Activated CD4-positive, alpha-beta T cell treated with anti-CD3 and anti-CD28 coated beads for 36 hours (primary cell): ENCODE data around the gene TTC33. TPM values are rescaled to one million over a fixed set of nuclear protein-coding genes. Genes with fewer than 3 reads are reported as not detected.
A peak's percentile ranks its signal among the peaks of the same experiment; 100 is the strongest.

Experiments
- ATAC-seq: fragments of 200-7000 bp; cut with Tn5 transposase; one replicate; pipeline ENCODE4 v1.10.0; 2021; ENCODE audit warnings: mild to moderate bottlenecking, moderate library complexity
- CTCF ChIA-PET: fragments of 350-600 bp; sonication (Branson Sonifier 250); formaldehyde crosslinking; loops from one replicate; lab custom pipeline; 2021; ENCODE audit warnings: antibody characterized with exemption; lab: Charles Lee
- POLR2A ChIA-PET: fragments of 350-600 bp; sonication (Branson Sonifier 250); formaldehyde crosslinking; loops from one replicate; lab custom pipeline; 2021; ENCODE audit warnings: antibody characterized with exemption, inconsistent platforms; lab: Charles Lee
- DNase-seq: peaks from one replicate; pipeline ENCODE4 v3.0.0-alpha.2; 2020
- H3K27ac Mint-ChIP-seq: one replicate; pipeline ENCODE4 v1.8.0; 2021; ENCODE audit warnings: mixed read lengths
- H3K27me3 Mint-ChIP-seq: one replicate; pipeline ENCODE4 v1.8.0; 2021; ENCODE audit warnings: mixed read lengths
- H3K36me3 Mint-ChIP-seq: one replicate; pipeline ENCODE4 v1.8.0; 2021; ENCODE audit warnings: low read depth, mixed read lengths
- H3K4me1 Mint-ChIP-seq: one replicate; pipeline ENCODE4 v1.8.0; 2021; ENCODE audit warnings: mixed read lengths
- H3K4me3 Mint-ChIP-seq: one replicate; pipeline ENCODE4 v1.8.0; 2021; ENCODE audit warnings: mild to moderate bottlenecking, moderate library complexity, mixed read lengths
- H3K9me3 Mint-ChIP-seq: one replicate; pipeline ENCODE4 v1.8.0; 2021; ENCODE audit warnings: low read depth, mixed read lengths
- intact Hi-C, 2 experiments: fragments of 100-400 bp; cut with DNase I in 1 of 2; cut with micrococcal nuclease in 1 of 2; formaldehyde crosslinking; loops; one replicate each; pipeline versions ENCODE4 v1.14.2 to v1.15.1; 2022 to 2024; cut with DNase I, micrococcal nuclease
- total RNA-seq, 2 experiments: library from RNA; stranded (reverse); gene quantifications; one replicate each; pipeline ENCODE4 v1.2.3, GENCODE V29; 2021

TTC33 gene
- total RNA-seq, 2 experiments from 2014 or later = 31.4 to 31.7 TPM

DNA sequence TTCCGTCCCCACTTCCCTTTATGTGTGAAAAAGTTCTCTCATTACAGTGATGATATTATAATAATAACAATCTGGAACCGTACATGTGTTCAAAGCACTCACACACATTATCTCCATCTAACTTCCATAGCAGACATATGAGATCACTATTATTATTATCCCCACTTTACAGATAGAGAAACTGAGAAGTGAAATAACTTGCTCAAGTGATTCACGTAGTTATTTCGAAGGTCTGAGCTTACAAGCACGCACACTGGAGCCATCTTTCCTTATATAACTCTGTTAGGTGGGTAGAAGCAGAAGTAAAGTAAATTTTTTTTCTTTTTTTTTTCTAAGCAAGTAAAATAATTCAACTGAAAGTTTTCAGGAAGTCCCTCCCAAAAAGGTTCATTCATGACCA is 139.0 kb downstream of the TTC33 start:
- POLR2A ChIA-PET = no interaction called here
- Mint-ChIP-seq H3K4me1 (peaks cover 18% of the 10 kb centered on the region), H3K9me3 (peaks cover 4% of the 10 kb centered on the region), H3K27ac (no peak overlapping the region), H3K36me3 (peaks cover 1% of the 10 kb centered on the region), H3K4me3 (no peak overlapping the region), H3K27me3 (no peaks in the 10 kb centered on the region)
- DNase-seq (no peak), ATAC-seq (no peak)
- intact Hi-C loops = no loop called here
- CTCF ChIA-PET = interaction anchor here (0.6 to 1.1 kb wide), 2 partner anchors 10 to 38 kb away, joined by 3 read pairs; no protein-coding TSS in a partner anchor

DNA sequence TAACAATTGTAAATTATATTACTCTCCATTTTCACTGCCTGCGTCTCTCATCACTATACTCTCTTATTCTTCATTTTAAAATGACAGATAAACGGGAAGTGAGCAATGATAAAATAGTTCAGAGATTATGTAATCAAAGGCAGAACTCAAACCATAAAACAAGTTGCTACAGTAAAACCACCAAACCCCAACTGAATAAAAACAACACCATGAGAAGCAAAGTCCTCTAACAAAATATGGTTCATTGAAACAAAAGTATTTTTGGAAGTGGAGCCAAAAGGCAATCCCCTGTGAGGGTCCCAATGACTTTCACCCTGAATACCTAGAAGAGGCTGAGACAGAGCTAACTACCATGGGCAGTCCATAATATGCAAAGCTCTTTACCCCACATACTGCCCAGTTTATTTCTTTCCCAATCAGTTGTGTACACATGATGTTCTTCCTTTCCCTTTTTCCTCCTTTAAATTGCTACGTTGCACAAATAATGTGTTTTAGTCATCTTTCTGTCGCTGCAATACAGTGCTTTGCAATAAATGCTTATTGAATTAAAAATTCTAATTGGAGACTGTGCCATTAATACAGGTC is 140.1 kb downstream of the TTC33 start:
- H3K9me3 Mint-ChIP-seq = peaks cover 4% of the 10 kb centered on the region
- POLR2A ChIA-PET = interaction anchor here (0.8 kb wide), 1 partner anchor 8 kb away, joined by 3 read pairs; no protein-coding TSS in a partner anchor
- peak; percentile 57 for ATAC-seq
- no peak for DNase-seq
- CTCF ChIA-PET = no interaction called here
- H3K27ac Mint-ChIP-seq = peak overlapping the region; percentile 62
- peaks cover 17% of the 10 kb centered on the region for H3K4me1 Mint-ChIP-seq
- H3K36me3 Mint-ChIP-seq = peaks cover 1% of the 10 kb centered on the region
- H3K4me3 Mint-ChIP-seq = no peak overlapping the region
- no peaks in the 10 kb centered on the region for H3K27me3 Mint-ChIP-seq
- intact Hi-C loops = no loop called here

DNA sequence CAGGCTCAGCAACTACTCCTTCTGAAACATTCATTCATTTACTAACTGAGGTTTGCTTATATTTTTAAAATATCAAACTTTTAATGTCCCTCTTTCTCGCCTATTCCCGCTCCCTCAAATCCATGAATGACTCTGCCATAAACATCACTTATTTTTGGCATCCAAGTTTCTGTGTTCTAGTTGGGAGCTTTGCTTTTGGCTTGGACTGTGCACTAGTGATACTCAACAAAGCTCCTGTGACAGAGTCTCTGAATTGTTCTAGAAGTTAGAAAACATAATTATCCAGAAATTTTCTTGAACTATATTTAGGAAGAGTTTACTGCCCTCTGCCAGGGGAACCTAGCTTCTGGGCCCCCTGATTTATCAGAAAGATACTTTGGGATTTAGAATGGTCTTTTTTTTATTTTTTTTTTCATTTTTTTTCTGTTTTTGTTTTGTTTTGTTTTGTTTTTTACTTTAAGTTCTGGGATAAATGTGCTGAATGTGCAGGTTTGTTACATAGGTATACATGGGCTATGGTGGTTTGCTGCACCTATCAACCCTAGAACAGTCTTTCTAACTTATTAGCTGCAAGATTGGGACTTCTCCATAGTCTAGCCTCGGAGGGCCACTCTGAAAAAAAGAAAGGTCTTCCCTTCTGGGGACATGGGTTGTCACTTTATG is 140.7 kb downstream of the TTC33 start:
- DNase-seq (no peak), ATAC-seq (no peak)
- intact Hi-C loops = no loop called here
- H3K4me1 Mint-ChIP-seq = peaks cover 17% of the 10 kb centered on the region
- H3K27me3 Mint-ChIP-seq = no peaks in the 10 kb centered on the region
- ChIA-PET CTCF (interaction anchor here (0.6 kb wide), 1 partner anchor 12 kb away, joined by 3 read pairs; no protein-coding TSS in a partner anchor), POLR2A (interaction anchor here (0.8 kb wide), 1 partner anchor 8 kb away, joined by 3 read pairs; no protein-coding TSS in a partner anchor)
- H3K4me3 Mint-ChIP-seq = no peak overlapping the region
- H3K36me3 Mint-ChIP-seq = peaks cover 1% of the 10 kb centered on the region
- H3K9me3 Mint-ChIP-seq = peaks cover 4% of the 10 kb centered on the region
- peak overlapping the region; percentile 62 for H3K27ac Mint-ChIP-seq

DNA sequence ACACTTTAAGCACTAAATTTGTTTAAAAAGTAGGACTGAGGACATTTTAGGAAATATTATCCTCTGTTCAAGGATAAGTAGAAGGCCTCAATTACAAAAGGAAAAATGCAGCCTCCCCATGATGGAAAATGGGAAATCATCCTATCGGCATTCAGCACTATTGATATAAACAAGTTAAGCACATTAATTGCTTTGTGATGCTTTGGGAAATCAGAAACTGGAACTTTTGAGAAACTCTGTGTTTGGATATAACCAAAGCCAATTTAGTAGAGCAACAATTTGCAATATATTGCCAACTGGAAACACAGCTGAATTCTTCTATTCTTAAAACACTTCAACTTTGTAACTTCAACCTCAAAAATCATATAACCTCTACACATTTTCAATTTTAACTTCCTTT is 141.3 kb downstream of the TTC33 start:
- H3K27me3 Mint-ChIP-seq = no peaks in the 10 kb centered on the region
- ATAC-seq (no peak), DNase-seq (no peak)
- peaks cover 17% of the 10 kb centered on the region for H3K4me1 Mint-ChIP-seq
- CTCF ChIA-PET = interaction anchor here (0.6 to 1.2 kb wide), 2 partner anchors 11 to 13 kb away, joined by 3 read pairs; no protein-coding TSS in a partner anchor
- intact Hi-C loops = no loop called here
- H3K4me3 Mint-ChIP-seq = no peak overlapping the region
- no peak overlapping the region for H3K27ac Mint-ChIP-seq
- peaks cover 4% of the 10 kb centered on the region for H3K9me3 Mint-ChIP-seq
- peaks cover 1% of the 10 kb centered on the region for H3K36me3 Mint-ChIP-seq
- POLR2A ChIA-PET = interaction anchor here (0.8 kb wide), 1 partner anchor 9 kb away, joined by 3 read pairs; no protein-coding TSS in a partner anchor

DNA sequence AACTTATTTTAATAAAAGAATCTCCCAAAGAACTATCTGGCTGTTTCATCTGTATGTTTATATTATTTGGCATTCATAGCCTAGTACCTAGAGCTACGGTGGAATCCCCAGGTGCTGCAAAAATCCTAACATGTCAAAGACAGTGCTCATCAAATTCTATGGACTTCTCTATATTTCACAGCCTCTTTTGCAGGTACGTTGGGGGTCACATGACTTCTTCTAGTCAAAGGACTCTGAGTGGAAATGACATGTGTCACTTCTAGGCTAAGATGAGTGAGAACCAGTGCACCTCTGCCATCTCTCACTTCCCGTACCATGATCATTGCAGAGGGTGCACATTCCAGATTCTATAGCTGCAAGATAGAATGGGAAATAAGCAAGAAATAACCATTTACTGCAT is 148.6 kb downstream of the TTC33 start:
- DNase-seq (no peak), ATAC-seq (peak; percentile 36)
- Mint-ChIP-seq H3K4me3 (no peak overlapping the region), H3K4me1 (peaks cover 26% of the 10 kb centered on the region), H3K9me3 (no peaks in the 10 kb centered on the region), H3K27ac (no peak overlapping the region), H3K27me3 (no peaks in the 10 kb centered on the region), H3K36me3 (no peaks in the 10 kb centered on the region)
- CTCF ChIA-PET = interaction anchor here (0.9 to 1.0 kb wide), 2 partner anchors 11 to 14 kb away, joined by 3 read pairs; no protein-coding TSS in a partner anchor
- POLR2A ChIA-PET = no interaction called here
- intact Hi-C loops = no loop called here

DNA sequence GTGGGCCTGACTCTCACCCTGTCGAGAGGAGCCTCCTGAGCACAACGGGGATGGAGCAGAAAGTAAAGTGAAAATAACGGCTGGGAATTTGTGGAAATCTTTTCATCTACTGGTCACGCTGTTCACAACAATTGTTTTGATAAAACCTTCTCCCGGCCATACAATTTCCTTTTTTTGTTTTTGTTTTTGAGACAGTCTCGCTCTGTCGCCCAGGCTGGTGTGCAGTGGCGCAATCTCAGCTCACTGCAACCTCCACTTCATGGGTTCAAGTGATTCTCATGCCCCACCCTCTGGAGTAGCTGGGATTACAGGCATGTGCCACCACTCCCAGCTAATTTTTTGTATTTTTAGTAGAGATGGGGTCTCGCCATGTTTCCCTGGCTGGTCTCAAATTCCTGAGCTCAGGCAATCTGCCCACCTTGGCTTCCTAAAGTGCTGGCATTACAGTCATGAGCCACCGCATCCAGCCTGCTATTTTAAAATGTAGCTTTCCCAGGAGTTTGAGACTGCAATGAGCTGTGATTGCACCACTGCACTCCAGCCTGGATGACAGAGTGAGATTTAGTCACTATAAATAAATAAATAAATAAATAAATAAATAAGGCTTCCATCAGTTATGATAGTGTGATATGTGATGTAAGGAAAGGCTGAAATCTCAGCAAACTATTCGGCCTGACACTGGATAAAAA is 149.5 kb downstream of the TTC33 start:
- Mint-ChIP-seq H3K4me1 (peaks cover 33% of the 10 kb centered on the region), H3K9me3 (no peaks in the 10 kb centered on the region), H3K36me3 (no peaks in the 10 kb centered on the region), H3K27me3 (no peaks in the 10 kb centered on the region), H3K27ac (peak overlapping the region; percentile 52), H3K4me3 (peak overlapping the region; percentile 36)
- DNase-seq (no peak), ATAC-seq (no peak)
- intact Hi-C loops = no loop called here
- ChIA-PET POLR2A (no interaction called here), CTCF (interaction anchor here (0.6 to 1.2 kb wide), 5 partner anchors 10 to 1289 kb away, joined by 3 to 4 read pairs (median 3); no protein-coding TSS in a partner anchor)

DNA sequence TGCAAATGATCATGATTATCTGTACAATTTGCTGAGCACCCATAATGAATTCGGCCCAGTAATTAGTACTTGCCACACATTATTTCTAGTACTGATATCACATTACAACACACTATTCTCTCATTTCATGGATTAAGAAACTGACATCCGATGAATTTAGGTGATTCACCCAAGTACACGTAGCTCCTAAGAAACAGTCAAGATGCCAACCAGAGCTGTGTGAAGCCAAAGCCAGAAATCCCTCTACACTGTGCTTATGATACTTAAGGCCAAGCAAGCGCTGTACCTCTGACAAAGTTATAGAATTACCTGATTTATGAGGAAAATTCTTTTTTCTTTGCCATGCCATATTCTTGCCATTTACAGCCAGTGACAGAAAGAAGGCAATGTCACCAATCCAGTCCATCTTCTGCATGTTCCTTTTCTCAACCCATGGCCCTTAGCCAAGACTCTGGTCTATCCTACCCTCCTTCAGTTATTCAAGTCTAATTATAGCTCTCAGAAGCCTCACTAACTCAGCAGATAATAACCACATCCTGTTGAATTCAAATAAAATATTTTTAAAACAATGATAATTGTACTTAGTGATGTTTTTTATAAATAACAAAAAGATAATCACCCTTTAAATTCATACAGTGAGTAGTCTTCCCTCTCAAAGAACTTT is 150.3 kb downstream of the TTC33 start:
- Mint-ChIP-seq H3K36me3 (no peaks in the 10 kb centered on the region), H3K9me3 (no peaks in the 10 kb centered on the region), H3K27ac (peak overlapping the region; percentile 52), H3K4me1 (peaks cover 40% of the 10 kb centered on the region), H3K27me3 (no peaks in the 10 kb centered on the region), H3K4me3 (peak overlapping the region; percentile 36)
- no peak for ATAC-seq
- DNase-seq = no peak
- ChIA-PET CTCF (interaction anchor here (0.6 to 1.2 kb wide), 2 partner anchors 29 to 1288 kb away, joined by 3 to 4 read pairs; no protein-coding TSS in a partner anchor), POLR2A (interaction anchor here (0.7 kb wide), 1 partner anchor 585 kb away, joined by 3 read pairs; no protein-coding TSS in a partner anchor)
- intact Hi-C loops = no loop called here

DNA sequence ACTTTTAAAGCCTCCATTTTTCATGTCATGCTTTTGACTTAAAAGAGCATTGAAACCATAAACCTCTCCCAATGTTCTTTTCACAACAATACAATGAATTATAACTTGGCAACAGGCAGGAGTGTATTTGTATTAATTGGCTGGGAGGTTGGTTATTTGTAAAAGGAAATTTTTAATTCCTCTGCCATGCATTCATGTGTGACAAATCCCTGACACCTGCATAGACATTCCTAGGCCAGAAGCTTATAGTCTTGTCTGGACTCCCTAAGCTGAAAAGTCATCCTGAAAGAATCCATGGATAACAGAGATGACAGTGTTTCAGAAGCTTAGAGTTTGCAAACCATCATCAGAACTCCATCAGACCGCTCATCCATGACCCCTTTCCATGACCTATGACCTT is 152.4 kb downstream of the TTC33 start:
- intact Hi-C loops = no loop called here
- Mint-ChIP-seq H3K36me3 (no peaks in the 10 kb centered on the region), H3K27ac (no peak overlapping the region), H3K9me3 (no peaks in the 10 kb centered on the region), H3K27me3 (no peaks in the 10 kb centered on the region), H3K4me1 (peaks cover 50% of the 10 kb centered on the region), H3K4me3 (no peak overlapping the region)
- CTCF ChIA-PET = interaction anchor here (1.3 kb wide), 1 partner anchor 11 kb away, joined by 3 read pairs; no protein-coding TSS in a partner anchor
- POLR2A ChIA-PET = no interaction called here
- DNase-seq (no peak), ATAC-seq (no peak)

DNA sequence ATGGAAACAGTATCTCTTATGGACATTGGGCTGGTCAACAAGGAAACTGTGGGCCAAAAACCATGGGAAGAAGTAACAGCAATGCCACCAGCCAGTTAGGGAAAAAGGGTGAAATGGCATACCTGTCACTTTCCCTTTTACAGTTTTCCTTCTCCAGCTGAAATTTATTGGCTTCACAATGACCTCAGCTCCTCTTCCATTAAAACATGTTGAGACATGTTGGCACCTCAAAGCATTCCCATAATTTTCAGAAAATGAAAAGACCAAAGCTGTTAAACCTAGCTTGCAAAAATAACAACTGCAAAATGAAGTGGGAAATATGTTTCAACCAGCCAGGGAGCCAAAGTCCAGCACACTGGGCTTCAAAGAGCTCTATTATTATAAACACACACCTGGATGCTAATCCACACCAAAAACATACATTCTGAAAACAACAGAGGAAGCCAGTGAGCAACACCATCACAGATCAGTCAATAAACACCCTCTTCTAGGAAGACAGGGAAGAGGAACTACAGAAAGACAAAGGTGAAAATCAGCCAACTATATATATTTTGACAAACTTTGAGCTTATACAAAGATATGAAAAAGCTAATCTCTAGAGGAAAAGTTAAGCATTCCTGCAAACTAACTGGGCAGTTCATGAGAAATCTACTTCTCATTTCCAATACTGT is 154.4 kb downstream of the TTC33 start:
- Mint-ChIP-seq H3K4me1 (peaks cover 45% of the 10 kb centered on the region), H3K4me3 (no peak overlapping the region), H3K9me3 (no peaks in the 10 kb centered on the region), H3K36me3 (no peaks in the 10 kb centered on the region), H3K27me3 (peaks cover 2% of the 10 kb centered on the region), H3K27ac (no peak overlapping the region)
- ATAC-seq = no peak
- CTCF ChIA-PET = interaction anchor here (1.2 to 1.6 kb wide), 3 partner anchors 10 to 75 kb away, joined by 3 to 6 read pairs (median 3); no protein-coding TSS in a partner anchor
- POLR2A ChIA-PET = no interaction called here
- intact Hi-C loops = no loop called here
- DNase-seq = no peak

DNA sequence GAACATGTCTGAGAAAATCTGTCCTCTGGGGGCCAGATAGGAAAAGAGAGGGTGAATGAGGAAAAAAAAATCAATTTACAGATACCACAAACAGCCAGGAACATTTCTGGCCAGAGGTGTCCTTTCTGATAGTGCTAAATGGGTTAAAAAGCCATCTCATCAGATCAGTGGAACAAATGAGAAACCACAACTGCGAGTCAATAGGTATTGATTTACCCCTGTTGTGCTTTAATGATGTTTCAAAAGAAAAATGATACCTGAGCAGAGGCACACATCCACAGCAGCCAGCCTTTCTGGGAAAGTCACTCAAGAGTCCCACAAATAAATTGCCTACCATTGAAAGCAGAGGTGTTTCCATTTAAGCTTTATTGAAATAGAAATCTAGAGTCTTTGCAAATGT is 155.4 kb downstream of the TTC33 start:
- POLR2A ChIA-PET = no interaction called here
- ATAC-seq = peak; percentile 51

More for the DNA sequence above, 155.4 kb downstream of the TTC33 start:
- intact Hi-C loops = no loop called here
- Mint-ChIP-seq H3K9me3 (no peaks in the 10 kb centered on the region), H3K36me3 (no peaks in the 10 kb centered on the region), H3K4me3 (no peak overlapping the region), H3K27me3 (peaks cover 2% of the 10 kb centered on the region), H3K4me1 (peaks cover 36% of the 10 kb centered on the region), H3K27ac (peak overlapping the region; percentile 11)
- no peak for DNase-seq
- CTCF ChIA-PET = interaction anchor here (1.2 to 1.6 kb wide), 3 partner anchors 9 to 31 kb away, joined by 3 to 6 read pairs (median 5); no protein-coding TSS in a partner anchor
